Heart right ventricle (tissue), 16 donors: ENCODE results near the gene CLMN. TPM values are rescaled to one million over a fixed set of nuclear protein-coding genes. Genes with fewer than 3 reads are reported as not detected.

Experiments used
- ATAC-seq, 8 donors: fragments of 200-7000 bp; cut with Tn5 transposase; one replicate each; pipeline ENCODE4 v1.9.1; 2020; ENCODE audit warnings: mild to moderate bottlenecking in 8 of 8, moderate library complexity in 8 of 8, moderate number of reproducible peaks in 1 of 8
- DNase-seq, 2 donors: peaks; one replicate each; pipeline ENCODE4 v3.0.0-alpha.2; 2020
- H3K27ac ChIP-seq, 10 donors: fragments of 200-600 bp; sonication (generic) in 2 of 10; one replicate each; pipeline versions ENCODE4 v1.5.0 to v1.8.0; 2020 to 2022; ENCODE audit warnings: mild to moderate bottlenecking in 3 of 10
- H3K27me3 ChIP-seq, 7 donors: fragments of 200-600 bp; one replicate each; pipeline ENCODE4 v1.8.0; 2021 to 2022; ENCODE audit warnings: mild to moderate bottlenecking in 2 of 7
- H3K36me3 ChIP-seq, 9 donors: fragments of 200-600 bp; sonication (generic) in 1 of 9; one replicate each; pipeline versions ENCODE4 v1.5.0 to v1.8.0; 2020 to 2022; ENCODE audit warnings: mild to moderate bottlenecking in 2 of 9
- H3K4me1 ChIP-seq, 9 donors: fragments of 200-600 bp; sonication (generic) in 1 of 9; one replicate each; pipeline versions ENCODE4 v1.5.0 to v1.8.0; 2020 to 2022; ENCODE audit warnings: mild to moderate bottlenecking in 4 of 9
- H3K4me3 ChIP-seq, 10 donors: fragments of 200-600 bp; sonication (generic) in 2 of 10; one replicate each; pipeline versions ENCODE4 v1.5.0 to v1.8.0; 2020 to 2022; ENCODE audit warnings: mild to moderate bottlenecking in 7 of 10, moderate library complexity in 2 of 10
- H3K9me3 ChIP-seq, 11 donors: fragments of 200-600 bp in 10 of 11; sonication (generic) in 2 of 11; one replicate each; pipeline versions ENCODE4 v1.5.0 to v1.8.0; 2013 to 2022; ENCODE audit warnings: mild to moderate bottlenecking in 2 of 11, control low read depth in 1 of 11, moderate library complexity in 1 of 11
- WGBS, 2 donors: extraction: QIAGEN DNeasy Blood & Tissue Kit; methylation state at CpG; one replicate each; pipeline ENCODE4 v1.1.7; 2013; ENCODE audit warnings: inconsistent platforms in 1 of 2; 5-methylcytosine and 5-hydroxymethylcytosine counted together
- intact Hi-C, 10 donors: fragments of 100-400 bp; cut with DNase I; formaldehyde crosslinking; loops; one replicate each; pipeline versions ENCODE4 v1.11.1 to v1.14.2; 2022
- polyA plus RNA-seq, 2 donors: library from polyadenylated mRNA; stranded (reverse); fragments of 200-250 nt; gene quantifications; one replicate each; pipeline ENCODE4 v1.2.3, GENCODE V29; 2013
- total RNA-seq, 10 donors: library from RNA; stranded (reverse); fragmentation: NEBNext Ultra II Directional in 3 of 10; extraction: Animal tissue kit (Norgen Biotek cat#: 25700) in 3 of 10; gene quantifications; one replicate each; pipeline versions ENCODE4 v1.2.1 to v1.2.4, GENCODE V29; 2021 to 2023
- TF ChIP-seq, protein P1 (sequence below), 9 donors: fragments of 200-600 bp; sonication (generic) in 2 of 9; IDR thresholded peaks; one replicate each; pipeline versions ENCODE4 v1.5.0 to v1.8.0; 2021 to 2022; ENCODE audit warnings: antibody characterized with exemption in 9 of 9, mild to moderate bottlenecking in 5 of 9, moderate library complexity in 1 of 9
- donor health status: Arrhythmogenic right ventricular cardiomyopathy.
- donor health status: ischemic (EF 13 %, LVEDD 7.1; RV severe dilation, severe dysfunction).
- donor health status: healthy with polysubstance abuse.
- donor health status: DM: no; HTN: yes; CAD: no.
- donor health status: DM: no; HTN: no; CAD: no.
- donor health status: ischemic (EF 25% LVEDD 6.9; RV normal size, moderate dysfunction).
- donor health status: ischemic (EF 25% LVEDD 5.7; RV mildly dilated, moderate dysfunction).
- donor health status: healthy.
- donor health status: DM: yes; HTN: yes; CAD: no.
- donor health status: Ischemic cardiomyopathy.
- donor health status: ischemic (EF 35%, LVEDD 5.7; RV mildly dilated, moderate dysfunction).
- donor health status: nonischemic (EF 11% LVEDD 7.7; RV severe dilation, severe dysfunction).
- donor health status: DM: yes; HTN: yes; CAD: no.
- donor health status: PGD.
- donor health status: ischemic (EF 29% LVEDD 5.4; RV normal size, mild dysfunction).
- donor health status: nonischemic (EF 23%, LVEDD 6.1; RV moderate dilation, normal function).

The CLMN gene
- total and polyA plus RNA-seq, 12 donors = 2.6 to 14.5 (median 5.9) TPM

- intact Hi-C loops = no loop called here
- H3K4me3 ChIP-seq = no peak overlapping the region
- no peaks in the 10 kb centered on the region for H3K27me3 ChIP-seq
- H3K27ac ChIP-seq = no peak overlapping the region
- H3K36me3 ChIP-seq = no peaks in the 10 kb centered on the region
- peaks cover 0 to 3% (median 0%) of the 10 kb centered on the region in 11 donors for H3K9me3 ChIP-seq
- ATAC-seq = no peak
- H3K4me1 ChIP-seq = peaks cover 0 to 90% (median 69%) of the 10 kb centered on the region in 9 donors
- no peak for DNase-seq
- WGBS, 2 donors = 68 to 83% methylated on average over 2 of the region's 2 CpGs
- TF ChIP-seq, protein P1, sequence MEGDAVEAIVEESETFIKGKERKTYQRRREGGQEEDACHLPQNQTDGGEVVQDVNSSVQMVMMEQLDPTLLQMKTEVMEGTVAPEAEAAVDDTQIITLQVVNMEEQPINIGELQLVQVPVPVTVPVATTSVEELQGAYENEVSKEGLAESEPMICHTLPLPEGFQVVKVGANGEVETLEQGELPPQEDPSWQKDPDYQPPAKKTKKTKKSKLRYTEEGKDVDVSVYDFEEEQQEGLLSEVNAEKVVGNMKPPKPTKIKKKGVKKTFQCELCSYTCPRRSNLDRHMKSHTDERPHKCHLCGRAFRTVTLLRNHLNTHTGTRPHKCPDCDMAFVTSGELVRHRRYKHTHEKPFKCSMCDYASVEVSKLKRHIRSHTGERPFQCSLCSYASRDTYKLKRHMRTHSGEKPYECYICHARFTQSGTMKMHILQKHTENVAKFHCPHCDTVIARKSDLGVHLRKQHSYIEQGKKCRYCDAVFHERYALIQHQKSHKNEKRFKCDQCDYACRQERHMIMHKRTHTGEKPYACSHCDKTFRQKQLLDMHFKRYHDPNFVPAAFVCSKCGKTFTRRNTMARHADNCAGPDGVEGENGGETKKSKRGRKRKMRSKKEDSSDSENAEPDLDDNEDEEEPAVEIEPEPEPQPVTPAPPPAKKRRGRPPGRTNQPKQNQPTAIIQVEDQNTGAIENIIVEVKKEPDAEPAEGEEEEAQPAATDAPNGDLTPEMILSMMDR (IDR thresholded peaks at IDR 0.05) = no peak
These were observed 168.8 kb downstream of the CLMN start for GRCh38 chr14:95150910-95151309.

GRCh38 chr14:95149441-95149840, 170.3 kb downstream of the CLMN start:
- DNase-seq = no peak
- WGBS, 2 donors = 89 to 91% methylated on average over 3 of the region's 3 CpGs
- no peak for ATAC-seq
- Histone ChIP-seq H3K27ac (no peak overlapping the region), H3K9me3 (peaks cover 0 to 17% (median 12%) of the 10 kb centered on the region in 11 donors), H3K4me1 (peaks cover 0 to 79% (median 54%) of the 10 kb centered on the region in 9 donors), H3K27me3 (no peaks in the 10 kb centered on the region), H3K36me3 (no peaks in the 10 kb centered on the region), H3K4me3 (no peak overlapping the region)
- TF ChIP-seq, protein P1 (IDR thresholded peaks at IDR 0.05) = no peak
- intact Hi-C loops = loop anchor here in 1 of 10 donors (5.0 kb wide), 1 partner anchor 33 kb away; no protein-coding TSS in a partner anchor

DNA sequence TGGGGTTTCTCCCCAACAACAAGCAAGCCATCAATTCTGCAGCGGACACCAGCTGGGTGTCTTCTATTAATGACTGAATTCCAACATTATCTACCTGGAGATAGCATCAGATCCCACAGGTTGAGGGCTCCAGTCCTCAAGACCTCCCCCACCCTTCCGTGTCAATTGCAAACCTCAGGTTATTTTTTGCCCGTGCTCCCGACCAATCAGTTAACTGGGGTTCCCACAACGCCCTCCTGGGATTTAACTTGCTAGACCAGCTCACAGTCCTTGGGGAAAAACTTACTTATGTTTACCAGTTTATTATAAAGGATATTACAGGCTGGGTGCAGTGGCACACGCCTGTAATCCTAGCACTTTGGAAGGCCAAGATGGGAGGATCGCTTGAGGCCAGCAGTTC, 172.1 kb downstream of the CLMN start:
- intact Hi-C loops = loop anchor here in 1 of 10 donors (5.0 kb wide), 1 partner anchor 35 kb away; no protein-coding TSS in a partner anchor
- no peaks in the 10 kb centered on the region for H3K36me3 ChIP-seq
- peaks cover 0 to 85% (median 58%) of the 10 kb centered on the region in 9 donors for H3K4me1 ChIP-seq
- H3K9me3 ChIP-seq = peaks cover 0 to 19% (median 12%) of the 10 kb centered on the region in 11 donors
- 96 to 97% methylated on average over 7 of the region's 7 CpGs for WGBS, 2 donors
- ATAC-seq = no peak
- H3K27ac ChIP-seq = no peak overlapping the region
- TF ChIP-seq, protein P1 (IDR thresholded peaks at IDR 0.05) = no peak
- H3K27me3 ChIP-seq = no peaks in the 10 kb centered on the region
- DNase-seq = no peak
- H3K4me3 ChIP-seq = no peak overlapping the region

GRCh38 chr14:95146079-95146771, 173.5 kb downstream of the CLMN start:
- 85 to 91% methylated on average over 10 of the region's 10 CpGs for WGBS, 2 donors
- no peak overlapping the region for H3K4me3 ChIP-seq
- TF ChIP-seq, protein P1 (IDR thresholded peaks at IDR 0.05) = no peak
- intact Hi-C loops = loop anchor here in 1 of 10 donors (5.0 kb wide), 1 partner anchor 36 kb away; no protein-coding TSS in a partner anchor
- no peaks in the 10 kb centered on the region for H3K27me3 ChIP-seq
- H3K27ac ChIP-seq = peak overlapping the region in 2 of 10 donors; percentile 13 to 27
- DNase-seq = no peak
- peaks cover 0 to 19% (median 12%) of the 10 kb centered on the region in 11 donors for H3K9me3 ChIP-seq
- H3K4me1 ChIP-seq = peaks cover 0 to 85% (median 58%) of the 10 kb centered on the region in 9 donors
- no peaks in the 10 kb centered on the region for H3K36me3 ChIP-seq
- ATAC-seq = no peak
